IMR-90 (cell line): ENCODE data around the gene ALDH18A1. TPM values are rescaled to one million over a fixed set of nuclear protein-coding genes. Genes with fewer than 3 reads are reported as not detected.

Source experiments
- ATAC-seq: fragments of 200-7000 bp; cut with Tn5 transposase; 2 replicates; pipeline ENCODE4 v1.9.1; 2020; ENCODE audit warnings: low read depth, mild to moderate bottlenecking, moderate library complexity
- BruUV-seq: library from RNA; stranded (reverse); fragments of 400-500 nt; replicated peaks from 2 replicates; lab custom pipeline; 2021; lab: Mats Ljungman, UMichigan
- CTCF ChIA-PET: fragments of 300-600 bp; formaldehyde crosslinking; extraction: SDS; loops from one replicate; lab custom pipeline; 2021; ENCODE audit warnings: antibody characterized with exemption; lab: Yijun Ruan, JAX
- POLR2A ChIA-PET: fragments of 300-600 bp; sonication (Branson Sonifier 250); formaldehyde crosslinking; loops from one replicate; lab custom pipeline; 2022; ENCODE audit warnings: antibody characterized with exemption; ENCODE audit not compliant: unreplicated experiment; lab: Charles Lee
- DNase-seq: peaks from one replicate; pipeline ENCODE4 v3.0.0; 2013
- H2AFZ ChIP-seq: replicated peaks from 2 replicates; pipeline ENCODE3; 2013; ENCODE audit warnings: low read length, mild to moderate bottlenecking; ENCODE audit not compliant: poor library complexity
- H2AK5ac ChIP-seq: 2 replicates; pipeline ENCODE4 v1.6.1; 2013; ENCODE audit warnings: low read depth, low read length, inconsistent platforms
- H2AK9ac ChIP-seq: replicated peaks from 2 replicates; pipeline ENCODE3; 2013; ENCODE audit warnings: mild to moderate bottlenecking, low read depth, low read length, moderate library complexity; ENCODE audit not compliant: poor library complexity
- H2BK120ac ChIP-seq: 2 replicates; pipeline ENCODE4 v1.6.1; 2013; ENCODE audit warnings: low read depth, low read length, inconsistent platforms
- H2BK15ac ChIP-seq: 3 replicates; pipeline ENCODE4 v1.6.1; 2013; ENCODE audit warnings: low read depth, low read length, inconsistent platforms
- H2BK20ac ChIP-seq: 2 replicates; pipeline ENCODE4 v1.6.1; 2013; ENCODE audit warnings: low read depth, mild to moderate bottlenecking, inconsistent platforms, low read length, moderate library complexity
- H2BK5ac ChIP-seq: 2 replicates; pipeline ENCODE4 v1.6.1; 2013; ENCODE audit warnings: mild to moderate bottlenecking, low read depth, low read length, inconsistent platforms; ENCODE audit not compliant: poor library complexity, severe bottlenecking
- H3K14ac ChIP-seq: replicated peaks from 2 replicates; pipeline ENCODE4 v1.6.1; 2013; ENCODE audit warnings: low read depth, low read length, inconsistent platforms
- H3K18ac ChIP-seq: 2 replicates; pipeline ENCODE4 v1.6.1; 2013; ENCODE audit warnings: low read depth, low read length, control low read depth
- H3K23ac ChIP-seq: 2 replicates; pipeline ENCODE4 v1.6.1; 2013; ENCODE audit warnings: low read depth, low read length, inconsistent platforms
- H3K27ac ChIP-seq: 2 replicates; pipeline ENCODE4 v1.5.1; 2013; ENCODE audit warnings: mild to moderate bottlenecking, control low read depth, low read length; ENCODE audit not compliant: insufficient read depth
- H3K27me3 ChIP-seq: 2 replicates; pipeline ENCODE4 v1.6.1; 2013; ENCODE audit warnings: low read length; ENCODE audit not compliant: control insufficient read depth, insufficient read depth
- H3K36me3 ChIP-seq: 2 replicates; pipeline ENCODE4 v1.6.1; 2013; ENCODE audit warnings: low read length, mixed read lengths; ENCODE audit not compliant: control insufficient read depth, insufficient read depth
- H3K4ac ChIP-seq: 2 replicates; pipeline ENCODE4 v1.6.1; 2013; ENCODE audit warnings: low read depth, low read length, inconsistent platforms
- H3K4me1 ChIP-seq: 2 replicates; pipeline ENCODE4 v1.6.1; 2013; ENCODE audit warnings: low read length, mixed read lengths; ENCODE audit not compliant: control insufficient read depth, insufficient read depth
- H3K4me2 ChIP-seq: 2 replicates; pipeline ENCODE4 v1.6.1; 2013; ENCODE audit warnings: low read depth, mild to moderate bottlenecking, control low read depth, low read length, moderate library complexity
- H3K4me3 ChIP-seq: 2 replicates; pipeline ENCODE4 v1.5.1; 2013; ENCODE audit warnings: low read depth, mild to moderate bottlenecking, control low read depth, low read length, moderate library complexity; ENCODE audit not compliant: insufficient read depth
- H3K56ac ChIP-seq: 2 replicates; pipeline ENCODE4 v1.6.1; 2013; ENCODE audit warnings: low read length, inconsistent platforms; ENCODE audit not compliant: insufficient read depth; ENCODE audit errors: extremely low read depth
- H3K79me1 ChIP-seq, 2 experiments: 2 replicates each; pipeline ENCODE4 v1.6.1; 2013; ENCODE audit warnings: low read length in 2 of 2, inconsistent platforms in 1 of 2, low read depth in 1 of 2
- H3K9ac ChIP-seq: 2 replicates; pipeline ENCODE4 v1.6.1; 2013; ENCODE audit warnings: low read depth, low read length, control low read depth
- H3K9me1 ChIP-seq: 2 replicates; pipeline ENCODE4 v1.6.1; 2013; ENCODE audit warnings: low read length, inconsistent platforms; ENCODE audit not compliant: insufficient read depth
- H3K9me3 ChIP-seq: 2 replicates; pipeline ENCODE4 v1.6.1; 2013; ENCODE audit warnings: low read length; ENCODE audit not compliant: control insufficient read depth, insufficient read depth
- H4K20me1 ChIP-seq: 2 replicates; pipeline ENCODE4 v1.6.1; 2013; ENCODE audit warnings: low read length, inconsistent platforms; ENCODE audit not compliant: insufficient read depth
- H4K5ac ChIP-seq: 2 replicates; pipeline ENCODE4 v1.6.1; 2013; ENCODE audit warnings: mild to moderate bottlenecking, low read depth, low read length, control low read depth
- H4K8ac ChIP-seq, 2 experiments: 2 replicates each; pipeline ENCODE4 v1.6.1; 2013; ENCODE audit warnings: low read depth in 2 of 2, low read length in 2 of 2, control low read depth in 1 of 2, inconsistent platforms in 1 of 2
- H4K91ac ChIP-seq: 2 replicates; pipeline ENCODE4 v1.6.1; 2013; ENCODE audit warnings: low read depth, low read length, inconsistent platforms; ENCODE audit not compliant: insufficient read depth
- BHLHE40 ChIP-seq: fragments of 150-350 bp; IDR thresholded peaks from 2 replicates; pipeline ENCODE4 v1.6.1; 2016; ENCODE audit warnings: mild to moderate bottlenecking, low read depth, low read length
- CEBPB ChIP-seq: IDR thresholded peaks from 2 replicates; pipeline ENCODE4 v1.6.1; 2012; ENCODE audit warnings: low read depth, low read length, improper control_type of control experiment
- CHD1 ChIP-seq: IDR thresholded peaks from 2 replicates; pipeline ENCODE4 v1.6.1; 2012; ENCODE audit warnings: low read depth, low read length, improper control_type of control experiment
- FOS ChIP-seq: fragments of 150-350 bp; IDR thresholded peaks from 2 replicates; pipeline ENCODE4 v1.6.1; 2016; ENCODE audit warnings: low read depth, low read length
- MAFK ChIP-seq: IDR thresholded peaks from 2 replicates; pipeline ENCODE4 v1.6.1; 2012; ENCODE audit warnings: low read depth, low read length, improper control_type of control experiment
- MXI1 ChIP-seq: IDR thresholded peaks from 2 replicates; pipeline ENCODE4 v1.6.1; 2012; ENCODE audit warnings: low read depth, mild to moderate bottlenecking, low read length, moderate library complexity, borderline replicate concordance
- NFE2L2 ChIP-seq: fragments of 150-350 bp; IDR thresholded peaks from 2 replicates; pipeline ENCODE4 v1.6.1; 2016; ENCODE audit warnings: low read depth, mild to moderate bottlenecking, low read length
- RCOR1 ChIP-seq: IDR thresholded peaks from 2 replicates; pipeline ENCODE4 v1.6.1; 2012; ENCODE audit warnings: mild to moderate bottlenecking, low read length, improper control_type of control experiment; ENCODE audit not compliant: insufficient replicate concordance
- SMC3 ChIP-seq: fragments of 150-350 bp; IDR thresholded peaks from 2 replicates; pipeline ENCODE4 v1.6.1; 2016; ENCODE audit warnings: low read depth, mild to moderate bottlenecking, antibody characterized with exemption, low read length, moderate library complexity
- WGBS, 2 experiments: methylation state at CpG; one replicate each; pipeline versions ENCODE4 v1.1.5 to v1.1.7; 2013; ENCODE audit warnings: missing lambda C conversion rate in 2 of 2; ENCODE audit not compliant: insufficient read length in 1 of 2; ENCODE audit errors: extremely low coverage in 2 of 2; 5-methylcytosine and 5-hydroxymethylcytosine counted together
- dilution Hi-C: fragments of 300-500 bp; cut with HindIII; formaldehyde crosslinking; loops from one replicate; pipeline ENCODE4 v1.14.3; 2018; ENCODE audit warnings: low sequenced_read_pairs; ENCODE audit not compliant: unreplicated experiment
- in situ Hi-C: fragments of 300-500 bp; cut with MboI; formaldehyde crosslinking; loops from 3 replicates; pipeline ENCODE4 v1.14.3; 2019; ENCODE audit warnings: low sequenced_read_pairs, inconsistent platforms, mixed read lengths
- intact Hi-C: fragments of 100-400 bp; cut with micrococcal nuclease; formaldehyde crosslinking; loops from 2 replicates; pipeline ENCODE4 v1.10.0; 2022
- polyA plus RNA-seq, 3 experiments: library from polyadenylated mRNA; depleted of rRNA; stranded (reverse); fragments of >200 nt; gene quantifications; 2 replicates each; pipeline ENCODE4 v1.2.3, GENCODE V29; 2012; ENCODE audit warnings: low replicate concordance in 1 of 3
- total RNA-seq: library from RNA; depleted of rRNA; stranded (reverse); fragments of >200 nt; gene quantifications from 2 replicates; pipeline ENCODE4 v1.2.3, GENCODE V29; 2012
- TF ChIP-seq, protein P1 (sequence below): fragments of 150-350 bp; IDR thresholded peaks from 2 replicates; pipeline ENCODE4 v1.6.1; 2017; ENCODE audit warnings: mild to moderate bottlenecking, antibody characterized with exemption, low read length, low read depth
- TF ChIP-seq, protein P2 (sequence below): fragments of 150-350 bp; IDR thresholded peaks from 2 replicates; pipeline ENCODE4 v1.6.1; 2016; ENCODE audit warnings: low read depth, mild to moderate bottlenecking, low read length, moderate library complexity, borderline replicate concordance

ALDH18A1 gene
- total and polyA plus RNA-seq, 2 of the 4 experiments (the other 2 are of a cell fraction) = 93.4 to 232 TPM

DNA sequence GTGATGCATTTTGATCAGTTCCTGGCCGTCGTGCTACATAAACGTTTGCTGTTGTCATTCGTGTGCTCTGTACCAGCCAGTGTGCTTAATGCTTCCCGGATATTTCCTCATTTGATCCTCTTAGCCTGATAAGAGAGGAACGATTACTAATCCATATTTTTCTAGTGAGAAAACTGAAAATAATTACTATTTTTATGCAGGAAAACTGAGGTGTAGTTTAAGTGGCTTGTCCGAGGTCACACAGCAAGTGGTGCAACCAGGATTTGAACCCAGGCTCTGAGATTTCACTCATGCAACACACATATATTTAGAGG lies 94.7 kb downstream of the ALDH18A1 start:
- Histone ChIP-seq H3K9me3 (no peaks in the 10 kb centered on the region), H3K9ac (no peak overlapping the region), H3K4ac (no peak overlapping the region), H4K5ac (no peak overlapping the region), H3K14ac (no peak overlapping the region), H4K8ac (no peak overlapping the region), H3K27ac (no peak overlapping the region), H3K27me3 (peaks cover 27% of the 10 kb centered on the region), H2BK120ac (no peak overlapping the region), H3K18ac (no peak overlapping the region), H3K4me1 (no peaks in the 10 kb centered on the region), H2BK15ac (no peak overlapping the region), H4K91ac (no peak overlapping the region), H2AFZ (peak overlapping the region; percentile 89), H2BK20ac (no peak overlapping the region), H3K23ac (no peak overlapping the region), H3K9me1 (no peaks in the 10 kb centered on the region), H2AK5ac (no peak overlapping the region), H2AK9ac (no peak overlapping the region), H3K36me3 (no peaks in the 10 kb centered on the region), H3K4me2 (peak overlapping the region; percentile 81; the same call in 1 of the 2 replicates), H3K56ac (no peak overlapping the region), H4K20me1 (no peaks in the 10 kb centered on the region), H2BK5ac (no peak overlapping the region), H3K4me3 (0 out of 2 replicates have a peak overlapping the region, but pooled peaks have one; percentile 49), H3K79me1 (no peaks in the 10 kb centered on the region)
- DNase-seq (no peak), ATAC-seq (no peak)
- dilution Hi-C loops = no loop called here
- TF ChIP-seq, protein P1, sequence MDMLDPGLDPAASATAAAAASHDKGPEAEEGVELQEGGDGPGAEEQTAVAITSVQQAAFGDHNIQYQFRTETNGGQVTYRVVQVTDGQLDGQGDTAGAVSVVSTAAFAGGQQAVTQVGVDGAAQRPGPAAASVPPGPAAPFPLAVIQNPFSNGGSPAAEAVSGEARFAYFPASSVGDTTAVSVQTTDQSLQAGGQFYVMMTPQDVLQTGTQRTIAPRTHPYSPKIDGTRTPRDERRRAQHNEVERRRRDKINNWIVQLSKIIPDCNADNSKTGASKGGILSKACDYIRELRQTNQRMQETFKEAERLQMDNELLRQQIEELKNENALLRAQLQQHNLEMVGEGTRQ = no peak
- TF ChIP-seq BHLHE40 (no peak), CHD1 (no peak), SMC3 (no peak), MAFK (no peak), NFE2L2 (no peak), RCOR1 (no peak), MXI1 (no peak), FOS (no peak), CEBPB (no peak)
- TF ChIP-seq, protein P2, sequence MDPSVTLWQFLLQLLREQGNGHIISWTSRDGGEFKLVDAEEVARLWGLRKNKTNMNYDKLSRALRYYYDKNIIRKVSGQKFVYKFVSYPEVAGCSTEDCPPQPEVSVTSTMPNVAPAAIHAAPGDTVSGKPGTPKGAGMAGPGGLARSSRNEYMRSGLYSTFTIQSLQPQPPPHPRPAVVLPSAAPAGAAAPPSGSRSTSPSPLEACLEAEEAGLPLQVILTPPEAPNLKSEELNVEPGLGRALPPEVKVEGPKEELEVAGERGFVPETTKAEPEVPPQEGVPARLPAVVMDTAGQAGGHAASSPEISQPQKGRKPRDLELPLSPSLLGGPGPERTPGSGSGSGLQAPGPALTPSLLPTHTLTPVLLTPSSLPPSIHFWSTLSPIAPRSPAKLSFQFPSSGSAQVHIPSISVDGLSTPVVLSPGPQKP = no peak
- POLR2A ChIA-PET = no interaction called here
- CTCF ChIA-PET = interaction anchor here (1.5 kb wide), 1 partner anchor 131 kb away, joined by 5 read pairs; no protein-coding TSS in a partner anchor
- WGBS, 2 experiments = no CpG with 5 or more reads among the region's 7 CpGs
- BruUV-seq = no TSS peak
- in situ Hi-C loops = no loop called here
- intact Hi-C loops = loop anchor here (2.0 kb wide), 1 partner anchor 131 kb away; the partner anchor contains the start of gene TCTN3
